Transverse colon (tissue), 4 donors: ENCODE results near the gene HOXA2.

ENCODE experiments used
- CTCF ChIP-seq, 5 experiments: fragments of 200-600 bp in 3 of 5; fragments of 450-650 bp in 2 of 5; sonication (generic) in 3 of 5; IDR thresholded peaks; 1 replicate in 2 of 5; 2 replicates in 3 of 5; pipeline ENCODE4 v1.5.1; 2016 to 2017; ENCODE audit warnings: antibody characterized with exemption in 5 of 5, inconsistent platforms in 3 of 5, mild to moderate bottlenecking in 2 of 5, moderate library complexity in 1 of 5
- EP300 ChIP-seq: sonication (generic); formaldehyde crosslinking; IDR thresholded peaks from one replicate; pipeline ENCODE4 v1.6.1; 2017; ENCODE audit warnings: antibody characterized with exemption, low read depth
- POLR2A ChIP-seq: fragments of 450-650 bp; IDR thresholded peaks from one replicate; pipeline ENCODE4 v1.6.1; 2016; ENCODE audit warnings: antibody characterized with exemption, mild to moderate bottlenecking, moderate library complexity
- POLR2AphosphoS5 ChIP-seq, 3 donors: sonication (generic); formaldehyde crosslinking; IDR thresholded peaks; one replicate each; pipeline ENCODE4 v1.6.1; 2016; ENCODE audit warnings: antibody characterized with exemption in 3 of 3

DNA sequence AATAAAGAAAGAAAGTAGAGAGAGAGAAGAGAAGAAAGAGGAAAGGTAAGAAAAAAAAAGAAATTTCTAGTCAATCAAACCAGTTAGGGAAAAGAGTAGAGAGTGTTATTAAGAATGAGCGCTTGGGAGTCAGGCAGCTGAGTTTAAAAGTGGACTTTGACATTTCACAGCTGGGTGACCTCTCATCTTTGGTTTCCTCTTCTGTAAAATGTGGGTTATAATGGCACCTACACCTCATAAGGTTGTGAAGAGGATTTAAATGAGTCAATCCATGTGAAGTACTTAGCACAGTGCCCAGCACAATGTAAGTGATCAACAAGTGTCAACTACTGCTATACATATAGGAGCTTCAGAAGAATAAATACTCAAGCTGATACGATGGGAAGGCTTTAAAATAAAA lies 18.8 kb downstream of the HOXA2 start:
- TF ChIP-seq CTCF (IDR thresholded peaks at IDR 0.05) (no peak), EP300 (no peak), POLR2AphosphoS5 (IDR thresholded peaks at IDR 0.05) (no peak), POLR2A (no peak)
